T-helper 1 cell (primary cell): ENCODE results near the gene PLEKHA6.

ENCODE experiments used
- DNase-seq, 5 donors: peaks; one replicate each; pipeline ENCODE4 v3.0.0-alpha.2; 2012 to 2020

The PLEKHA6 gene

DNA sequence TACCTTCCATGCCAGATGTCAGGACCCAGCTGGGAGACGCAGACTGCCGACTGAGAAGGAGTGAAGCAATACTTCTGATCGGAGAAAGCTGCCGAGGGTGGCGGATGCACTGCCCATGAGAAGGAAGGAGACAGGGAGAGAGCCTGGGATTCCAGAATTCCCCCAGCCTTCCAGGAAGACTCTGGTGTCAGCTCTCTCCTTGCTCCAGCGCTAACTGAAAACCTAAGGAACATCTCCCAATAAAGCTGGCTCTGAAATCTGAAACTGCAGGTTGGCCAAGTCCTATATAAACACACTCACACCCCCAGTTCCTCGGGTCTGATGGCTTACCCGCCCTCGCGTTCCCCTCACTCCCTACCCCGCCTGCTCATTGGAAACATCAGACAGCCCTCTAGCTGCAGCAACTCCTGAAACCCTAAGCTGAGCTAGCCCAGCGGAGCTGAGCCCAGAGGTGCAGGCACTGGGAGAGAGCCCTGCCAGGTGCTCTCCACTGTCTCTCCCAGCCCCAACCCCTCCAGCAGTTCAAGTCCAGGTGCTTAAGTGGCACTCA, 52.3 kb downstream of the PLEKHA6 start:
- no peak for DNase-seq

GRCh38 chr1:204306076-204306475, 53.7 kb downstream of the PLEKHA6 start:
- DNase-seq = no peak

- no peak for DNase-seq
Measured at GRCh38 chr1:204304067-204304466, 55.7 kb downstream of the PLEKHA6 start.

DNA sequence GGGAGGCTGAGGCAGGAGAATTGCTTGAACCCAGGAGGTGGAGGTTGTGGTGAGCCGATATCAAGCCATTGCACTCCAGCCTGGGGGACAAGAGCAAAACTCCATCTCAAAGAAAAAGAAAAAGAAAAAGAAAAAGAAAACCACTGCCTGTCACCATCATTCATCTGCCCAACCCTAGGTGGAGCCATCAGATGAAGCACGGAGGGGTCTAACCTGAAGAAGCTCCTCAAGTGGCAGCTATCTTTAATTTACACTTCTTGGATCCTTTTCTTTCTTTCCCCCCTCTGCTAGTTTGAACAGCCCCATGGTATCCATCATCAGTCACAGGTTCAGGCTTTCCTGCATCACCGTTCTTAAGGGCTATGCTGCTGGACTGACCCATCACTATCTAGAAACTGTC, 57.0 kb downstream of the PLEKHA6 start:
- DNase-seq = no peak

DNA sequence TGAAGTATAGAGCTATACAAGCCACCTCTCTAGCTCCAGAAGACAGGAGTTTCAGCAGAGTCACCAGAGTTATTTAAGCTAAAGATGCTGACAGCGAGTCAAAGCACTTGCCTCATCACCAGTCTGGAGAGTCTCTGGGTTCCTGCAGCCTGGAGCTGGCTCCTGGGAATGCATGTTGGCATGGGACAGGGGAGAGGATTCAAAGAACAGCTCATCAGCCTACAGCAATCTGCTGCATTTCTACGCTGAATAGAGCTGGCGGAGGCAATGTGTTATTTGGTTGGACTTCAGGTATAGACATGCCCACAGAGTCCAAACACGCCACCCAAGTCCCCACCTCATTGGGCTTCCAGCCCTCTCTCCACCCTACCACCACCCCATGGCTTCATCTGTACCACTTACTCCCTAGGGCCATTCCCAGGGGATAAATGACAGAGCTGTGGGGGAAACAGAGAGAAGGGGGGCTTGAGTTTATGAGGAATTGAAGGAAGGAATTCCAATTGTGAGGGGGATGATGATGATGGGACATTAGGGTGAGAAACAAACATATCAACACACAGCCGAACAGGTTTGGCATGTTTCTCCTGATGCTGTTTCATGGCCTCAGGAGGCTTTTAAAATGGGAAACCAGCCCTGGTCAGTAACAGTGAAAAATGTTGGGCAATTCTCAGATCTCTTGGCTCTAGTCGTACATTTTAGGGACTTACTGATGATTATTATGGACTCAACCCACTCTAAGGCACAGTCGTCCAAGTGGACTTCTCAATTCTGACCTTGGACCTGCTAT, 58.4 kb downstream of the PLEKHA6 start:
- DNase-seq = no peak

GRCh38 chr1:204299814-204300365, 59.8 kb downstream of the PLEKHA6 start:
- DNase-seq = no peak

DNA sequence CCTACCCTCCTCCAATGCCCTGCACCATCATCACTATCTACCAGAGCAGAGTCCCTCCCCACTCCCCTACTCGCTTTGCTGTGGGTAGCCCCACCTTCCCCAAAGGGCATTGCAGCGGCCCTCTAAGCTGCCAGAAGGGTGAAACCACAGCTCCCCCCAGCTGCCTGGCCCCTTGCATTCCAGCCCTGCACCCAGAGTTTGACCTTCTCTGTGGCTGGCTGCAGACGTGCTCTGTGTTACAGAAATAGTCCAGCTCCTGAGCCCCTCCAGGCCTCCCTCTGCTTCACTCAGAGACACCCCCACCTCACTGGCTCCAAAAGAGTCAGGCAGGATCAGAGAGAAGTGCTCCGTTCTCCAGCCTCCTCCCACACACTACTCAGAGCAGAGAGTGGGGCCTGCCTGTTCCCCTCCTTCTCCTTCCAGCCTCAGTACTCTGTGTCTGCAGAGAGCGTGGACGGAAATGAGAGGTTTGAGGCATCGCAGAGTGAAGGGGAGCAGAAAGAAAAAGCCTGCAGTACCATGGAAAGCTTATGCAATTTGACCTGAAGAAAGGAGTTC, 63.2 kb downstream of the PLEKHA6 start:
- no peak for DNase-seq

- DNase-seq = no peak
Measured at GRCh38 chr1:204295671-204296070, 64.1 kb downstream of the PLEKHA6 start.

- DNase-seq = no peak
Measured at GRCh38 chr1:204294357-204294756, 65.4 kb downstream of the PLEKHA6 start.

GRCh38 chr1:204293605-204294337, 66.0 kb downstream of the PLEKHA6 start:
- DNase-seq = no peak

DNA sequence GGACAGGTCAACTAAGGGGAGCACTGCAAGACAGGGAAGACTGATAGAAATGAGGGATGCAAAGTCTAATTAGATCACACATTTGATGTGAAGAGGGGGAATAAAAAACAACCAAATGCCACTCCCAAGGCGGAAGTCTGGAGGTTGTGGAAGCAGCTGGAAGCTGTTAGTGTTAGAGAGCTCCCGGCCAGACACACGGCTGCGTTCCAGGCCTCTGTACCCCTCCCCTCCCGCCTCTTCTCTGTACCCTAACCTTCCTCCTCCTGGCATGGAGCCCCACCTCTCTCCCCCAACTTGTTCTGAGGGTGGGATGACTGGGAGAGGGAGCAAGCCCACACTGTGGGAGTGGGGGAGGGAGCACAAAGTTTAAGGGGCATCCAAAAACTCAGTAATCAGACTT, 67.0 kb downstream of the PLEKHA6 start:
- DNase-seq = no peak

GRCh38 chr1:204289280-204289679, 70.4 kb downstream of the PLEKHA6 start:
- no peak for DNase-seq

- DNase-seq = no peak
Measured at GRCh38 chr1:204288021-204288588, 71.6 kb downstream of the PLEKHA6 start.

DNA sequence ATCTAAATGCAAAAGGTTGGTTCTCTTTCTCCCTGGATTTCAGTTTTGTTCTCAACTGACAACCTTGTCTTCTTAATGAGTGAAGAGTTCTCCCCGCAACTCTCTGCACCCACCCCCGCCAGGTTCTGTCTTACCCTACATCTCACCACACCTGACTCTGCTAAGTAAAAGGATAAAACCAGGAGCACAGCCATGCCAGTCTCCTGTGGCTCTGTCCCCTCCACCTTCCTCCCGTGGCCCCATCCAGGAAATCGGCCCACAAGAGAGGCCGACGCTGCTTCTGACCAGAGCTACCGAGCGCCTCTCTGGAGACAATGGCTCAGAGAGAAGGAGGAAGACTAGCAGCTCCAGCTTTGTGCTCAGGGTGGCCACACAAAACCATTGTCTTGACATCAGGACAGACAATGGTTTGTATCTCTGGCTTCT, 72.2 kb downstream of the PLEKHA6 start:
- DNase-seq = no peak

- DNase-seq = peak in 2 of 5 donors; percentile 6 to 48
Measured at GRCh38 chr1:204286831-204287421, 72.8 kb downstream of the PLEKHA6 start.

GRCh38 chr1:204286315-204286714, 73.4 kb downstream of the PLEKHA6 start:
- DNase-seq = no peak

GRCh38 chr1:204285436-204286305, 74.1 kb downstream of the PLEKHA6 start:
- no peak for DNase-seq

GRCh38 chr1:204284929-204285328, 74.8 kb downstream of the PLEKHA6 start:
- DNase-seq = no peak

- no peak for DNase-seq
Measured at GRCh38 chr1:204283711-204284651, 75.7 kb downstream of the PLEKHA6 start.

DNA sequence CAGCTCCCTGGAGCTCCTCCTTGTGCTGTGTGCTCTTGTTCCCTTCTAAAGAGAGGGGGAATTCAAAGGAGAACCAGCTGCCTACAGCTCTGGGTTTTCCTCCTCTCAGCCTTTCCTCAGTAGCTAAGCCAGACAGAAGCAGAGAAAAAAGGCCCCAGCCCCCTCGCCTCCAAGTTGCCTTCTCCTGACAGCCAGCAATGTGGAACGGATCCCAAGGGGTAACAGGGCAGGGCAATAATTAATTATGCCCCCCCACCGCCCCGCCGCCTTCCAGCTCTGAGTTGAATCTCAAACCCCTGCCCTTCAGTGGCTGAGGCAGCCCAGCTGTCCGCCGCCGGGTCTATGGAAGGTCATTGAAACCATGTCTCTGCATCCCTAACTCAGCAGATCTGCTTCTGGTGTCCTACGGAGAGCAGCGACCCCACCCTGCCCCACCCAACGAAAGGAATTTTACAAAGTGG, 76.9 kb downstream of the PLEKHA6 start:
- DNase-seq = no peak
